ENCODE measurements around the gene NUCKS1. TPM values are rescaled to one million over a fixed set of nuclear protein-coding genes. Genes with fewer than 3 reads are reported as not detected.
"Not testable (repeated sequence)": the region's sequence is repeated elsewhere in the genome, so short reads cannot be mapped to it uniquely, and the experiment has no call there.

NUCKS1 gene
- total RNA-seq, 1 experiment from 2014 or later, result 319 TPM

- H3K27ac ChIP-seq, result no peak overlapping the region
- no peaks in the 10 kb centered on the region for H3K4me1 ChIP-seq (replicated peaks; ENCODE audit: insufficient read depth)
- intact Hi-C loops (cut with micrococcal nuclease; ENCODE audit: unreplicated experiment), result no loop called here
- peaks cover 33% of the 10 kb centered on the region; the same call in 1 of the 2 replicates for H3F3A ChIP-seq (ENCODE audit: insufficient read depth, low read depth)
- DNase-seq, result no peak
- no peaks in the 10 kb centered on the region for H3K27me3 ChIP-seq (ENCODE audit: insufficient read depth, low read depth)
- peaks cover 58% of the 10 kb centered on the region for H3K79me2 ChIP-seq (ENCODE audit: low read depth)
- TF ChIP-seq CTCF (conservative IDR thresholded peaks at IDR 0.05), result no peak
- TF ChIP-seq EZH2 (IDR thresholded peaks at IDR 0.05; ENCODE audit: low read depth), result no peak
- H3K4me2 ChIP-seq, result no peak overlapping the region
- ChIA-PET CTCF (interaction anchor here (1.5 kb wide), 1 partner anchor 67 kb away, joined by 7 read pairs; no protein-coding TSS in a partner anchor), POLR2A (ENCODE audit: unreplicated experiment) (no interaction called here)
- H3K36me3 ChIP-seq (ENCODE audit: low read depth), result peaks cover 52% of the 10 kb centered on the region
- no peaks in the 10 kb centered on the region for H3K9me2 ChIP-seq (ENCODE audit: insufficient read depth)
- no TSS peak for BruUV-seq (replicated peaks)
- H3K4me3 ChIP-seq, result no peak overlapping the region
- H2AFZ ChIP-seq, result no peak overlapping the region
- no peaks in the 10 kb centered on the region for H3K9me3 ChIP-seq (ENCODE audit: insufficient read depth, low read depth)
- peaks cover 43% of the 10 kb centered on the region for H4K20me1 ChIP-seq (ENCODE audit: insufficient read depth)
These were observed 24.5 kb downstream of the NUCKS1 start for GRCh38 chr1:205725514-205725913.

GRCh38 chr1:205720740-205721139 is 29.2 kb downstream of the NUCKS1 start:
- CTCF ChIA-PET; H3K27ac ChIP-seq; BruUV-seq (replicated peaks); POLR2A ChIA-PET (ENCODE audit: unreplicated experiment); DNase-seq; H3K9me3 ChIP-seq (ENCODE audit: insufficient read depth, low read depth); H3K27me3 ChIP-seq (ENCODE audit: insufficient read depth, low read depth); H2AFZ ChIP-seq; H3K4me1 ChIP-seq (replicated peaks; ENCODE audit: insufficient read depth); H3K4me3 ChIP-seq; intact Hi-C loops (cut with micrococcal nuclease; ENCODE audit: unreplicated experiment); H3K4me2 ChIP-seq; H3K9me2 ChIP-seq (ENCODE audit: insufficient read depth): not testable (repeated sequence)
- Histone ChIP-seq H3F3A (ENCODE audit: insufficient read depth, low read depth) (peaks cover 67% of the 10 kb centered on the region; the same call in 1 of the 2 replicates), H3K36me3 (ENCODE audit: low read depth) (peaks cover 59% of the 10 kb centered on the region), H3K79me2 (ENCODE audit: low read depth) (peaks cover 14% of the 10 kb centered on the region), H4K20me1 (ENCODE audit: insufficient read depth) (peaks cover 26% of the 10 kb centered on the region; the same call in 1 of the 2 replicates)

- BruUV-seq (replicated peaks), result no TSS peak
- intact Hi-C loops (cut with micrococcal nuclease; ENCODE audit: unreplicated experiment), result no loop called here
- ChIA-PET POLR2A (ENCODE audit: unreplicated experiment) (no interaction called here), CTCF (no interaction called here)
- H3K79me2 ChIP-seq (ENCODE audit: low read depth), result peaks cover 6% of the 10 kb centered on the region
- no peak overlapping the region for H3K4me3 ChIP-seq
- H3K9me2 ChIP-seq (ENCODE audit: insufficient read depth), result no peaks in the 10 kb centered on the region
- TF ChIP-seq EZH2 (IDR thresholded peaks at IDR 0.05; ENCODE audit: low read depth) (no peak), CTCF (conservative IDR thresholded peaks at IDR 0.05) (no peak)
- H3K27ac ChIP-seq, result no peak overlapping the region
- H2AFZ ChIP-seq, result no peak overlapping the region
- H3K4me2 ChIP-seq, result no peak overlapping the region
- no peaks in the 10 kb centered on the region for H3K4me1 ChIP-seq (replicated peaks; ENCODE audit: insufficient read depth)
- H4K20me1 ChIP-seq (ENCODE audit: insufficient read depth), result peaks cover 19% of the 10 kb centered on the region; the same call in 1 of the 2 replicates
- H3F3A ChIP-seq (ENCODE audit: insufficient read depth, low read depth), result peaks cover 69% of the 10 kb centered on the region; the same call in 1 of the 2 replicates
- H3K36me3 ChIP-seq (ENCODE audit: low read depth), result peaks cover 49% of the 10 kb centered on the region
- H3K27me3 ChIP-seq (ENCODE audit: insufficient read depth, low read depth), result no peaks in the 10 kb centered on the region
- no peak for DNase-seq
- H3K9me3 ChIP-seq (ENCODE audit: insufficient read depth, low read depth), result no peaks in the 10 kb centered on the region
These were observed 30.2 kb downstream of the NUCKS1 start for GRCh38 chr1:205719762-205720161.

- POLR2A ChIA-PET (ENCODE audit: unreplicated experiment), result no interaction called here
- intact Hi-C loops (cut with micrococcal nuclease; ENCODE audit: unreplicated experiment), result no loop called here
- no TSS peak for BruUV-seq (replicated peaks)
- no peak overlapping the region for H3K4me2 ChIP-seq
- H3K9me2 ChIP-seq (ENCODE audit: insufficient read depth), result no peaks in the 10 kb centered on the region
- peaks cover 72% of the 10 kb centered on the region; the same call in 1 of the 2 replicates for H3F3A ChIP-seq (ENCODE audit: insufficient read depth, low read depth)
- no peak overlapping the region for H3K27ac ChIP-seq
- CTCF ChIA-PET, result no interaction called here
- TF ChIP-seq EZH2 (IDR thresholded peaks at IDR 0.05; ENCODE audit: low read depth) (no peak), CTCF (conservative IDR thresholded peaks at IDR 0.05) (no peak)
- no peaks in the 10 kb centered on the region for H3K4me1 ChIP-seq (replicated peaks; ENCODE audit: insufficient read depth)
- H4K20me1 ChIP-seq (ENCODE audit: insufficient read depth), result peaks cover 19% of the 10 kb centered on the region; the same call in 1 of the 2 replicates
- H3K9me3 ChIP-seq (ENCODE audit: insufficient read depth, low read depth), result no peaks in the 10 kb centered on the region
- peaks cover 6% of the 10 kb centered on the region for H3K79me2 ChIP-seq (ENCODE audit: low read depth)
- DNase-seq, result no peak
- H3K36me3 ChIP-seq (ENCODE audit: low read depth), result peaks cover 48% of the 10 kb centered on the region
- no peaks in the 10 kb centered on the region for H3K27me3 ChIP-seq (ENCODE audit: insufficient read depth, low read depth)
- H3K4me3 ChIP-seq, result no peak overlapping the region
- H2AFZ ChIP-seq, result no peak overlapping the region
These were observed 31.0 kb downstream of the NUCKS1 start for GRCh38 chr1:205719015-205719414.

All from PC-9 (cell line).